Activated CD8-positive, alpha-beta T cell treated with anti-CD3 and anti-CD28 coated beads, Interleukin-2, amount 10 ng/mL, durations not matched to agents 7 days and 5 days (primary cell): ENCODE data around the gene MRPL12. TPM values are rescaled to one million over a fixed set of nuclear protein-coding genes. Genes with fewer than 3 reads are reported as not detected.
A peak's percentile ranks its signal among the peaks of the same experiment; 100 is the strongest.
"Not testable (repeated sequence)": the region's sequence is repeated elsewhere in the genome, so short reads cannot be mapped to it uniquely, and the experiment has no call there.

ENCODE experiments used
- ATAC-seq: fragments of 150-1000 bp; cut with Tn5 transposase; one replicate; pipeline ENCODE4 v1.10.0; 2021; ENCODE audit warnings: moderate library complexity
- CTCF ChIA-PET: fragments of 350-600 bp; sonication (Branson Sonifier 250); formaldehyde crosslinking; loops from one replicate; lab custom pipeline; 2021; ENCODE audit warnings: antibody characterized with exemption; lab: Charles Lee
- POLR2A ChIA-PET: fragments of 350-600 bp; sonication (Branson Sonifier 250); formaldehyde crosslinking; loops from one replicate; lab custom pipeline; 2021; ENCODE audit warnings: antibody characterized with exemption; lab: Charles Lee
- DNase-seq: peaks from one replicate; pipeline ENCODE4 v3.0.0-alpha.2; 2020
- H3K27ac Mint-ChIP-seq: one replicate; pipeline ENCODE4 v1.8.0; 2021; ENCODE audit warnings: mild to moderate bottlenecking, mixed read lengths
- H3K27me3 Mint-ChIP-seq: one replicate; pipeline ENCODE4 v1.8.0; 2021; ENCODE audit warnings: low read depth, mixed read lengths
- H3K36me3 Mint-ChIP-seq: one replicate; pipeline ENCODE4 v1.8.0; 2021; ENCODE audit warnings: low read depth, mixed read lengths
- H3K4me1 Mint-ChIP-seq: one replicate; pipeline ENCODE4 v1.8.0; 2021; ENCODE audit warnings: low read depth, mixed read lengths
- H3K4me3 Mint-ChIP-seq: one replicate; pipeline ENCODE4 v1.8.0; 2021; ENCODE audit warnings: mild to moderate bottlenecking, mixed read lengths
- H3K9me3 Mint-ChIP-seq: one replicate; pipeline ENCODE4 v1.8.0; 2022; ENCODE audit warnings: mixed read lengths; ENCODE audit not compliant: insufficient read depth
- microRNA-seq: library from miRNA; unstranded; fragments of <30 nt; microRNA quantifications from one replicate; pipeline ENCODE4 v1.2.0, GENCODE V29; 2022
- total RNA-seq, 2 experiments: library from RNA; stranded (reverse); gene quantifications; one replicate each; pipeline ENCODE4 v1.2.3, GENCODE V29; 2021

MRPL12 gene
- total RNA-seq, 2 experiments from 2014 or later = 102 to 104 TPM

DNA sequence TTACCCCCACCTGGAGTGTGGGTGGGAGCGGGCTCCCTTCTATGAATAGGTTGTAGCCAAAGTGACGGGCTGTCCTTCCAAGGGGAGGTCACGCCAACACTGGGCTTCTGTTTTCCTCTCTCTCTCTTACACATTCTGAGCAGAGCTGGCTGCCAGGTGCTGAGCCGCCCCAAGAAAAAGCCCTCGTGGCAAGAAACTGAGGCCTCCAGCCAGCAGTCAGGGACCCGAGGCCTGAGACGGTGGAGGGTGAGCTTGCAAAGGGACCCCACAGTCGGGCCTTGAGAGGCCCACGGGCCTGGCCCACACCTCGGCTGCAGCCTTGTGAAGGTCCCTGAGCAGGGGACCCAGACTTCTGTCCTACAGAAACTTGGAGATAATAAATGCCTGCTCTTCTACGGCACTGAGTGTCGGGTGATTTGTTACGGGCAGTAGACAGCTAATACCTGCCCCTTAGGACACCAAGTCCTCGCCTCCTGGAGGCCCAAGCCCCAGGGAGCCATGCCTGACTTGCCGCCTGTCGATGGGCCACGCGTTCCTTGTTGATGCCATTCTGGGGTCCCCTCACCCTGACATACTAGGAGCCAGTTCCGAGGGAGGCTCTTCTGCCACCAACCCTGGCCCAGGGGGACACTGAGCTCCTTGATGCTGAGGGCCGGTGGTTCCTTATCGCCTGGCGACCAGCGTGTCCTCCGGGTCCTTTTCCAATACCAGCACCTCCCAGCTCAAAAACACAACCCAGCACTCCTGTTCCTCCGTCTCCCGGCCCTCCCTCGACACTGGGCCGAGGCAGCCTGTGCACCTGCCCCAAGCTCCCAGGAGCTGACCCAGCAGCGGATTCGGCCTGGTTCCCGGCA, 35.0 kb downstream of the MRPL12 start:
- H3K4me1 Mint-ChIP-seq = peaks cover 14% of the 10 kb centered on the region
- no peak overlapping the region for H3K27ac Mint-ChIP-seq
- no peak for ATAC-seq
- H3K9me3 Mint-ChIP-seq = no peaks in the 10 kb centered on the region
- no peak for DNase-seq
- H3K36me3 Mint-ChIP-seq = no peaks in the 10 kb centered on the region
- POLR2A ChIA-PET = interaction anchor here (0.6 to 1.6 kb wide), 2 partner anchors 132 to 730 kb away, joined by 4 to 5 read pairs; no protein-coding TSS in a partner anchor
- peaks cover 13% of the 10 kb centered on the region for H3K27me3 Mint-ChIP-seq
- no peak overlapping the region for H3K4me3 Mint-ChIP-seq
- CTCF ChIA-PET = no interaction called here

DNA sequence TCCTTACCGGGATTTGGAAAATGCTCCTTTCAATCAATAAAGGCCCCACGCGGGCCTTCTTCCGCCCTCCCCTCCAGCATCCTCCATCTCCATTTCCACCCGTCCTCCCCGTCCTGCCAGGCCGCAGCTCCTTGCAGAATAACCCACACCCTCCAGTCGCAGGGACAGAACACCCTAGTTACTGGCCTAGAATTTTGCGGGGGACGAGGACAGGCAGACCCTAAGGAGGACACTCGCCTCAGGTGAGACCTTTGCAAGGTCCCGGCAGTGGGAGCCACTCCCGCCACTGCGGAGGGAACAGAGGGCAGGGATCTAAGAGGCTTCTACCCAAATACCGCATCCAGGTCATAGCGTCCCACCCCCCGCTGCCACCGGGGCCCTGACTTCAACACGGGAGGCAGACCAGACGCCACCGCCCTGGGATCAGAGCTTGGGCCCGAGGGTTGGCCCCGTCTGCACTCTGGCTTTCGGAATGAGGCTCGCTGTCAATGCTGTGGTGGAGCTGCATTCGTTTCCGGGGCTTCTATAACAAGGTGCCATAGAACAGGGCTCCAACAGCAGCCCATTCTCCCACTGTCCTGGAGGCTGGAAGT, 35.7 kb downstream of the MRPL12 start:
- Mint-ChIP-seq H3K27ac (no peak overlapping the region), H3K27me3 (peaks cover 10% of the 10 kb centered on the region), H3K9me3 (no peaks in the 10 kb centered on the region), H3K4me1 (peaks cover 9% of the 10 kb centered on the region), H3K36me3 (no peaks in the 10 kb centered on the region), H3K4me3 (no peak overlapping the region)
- DNase-seq (no peak), ATAC-seq (no peak)
- ChIA-PET CTCF (no interaction called here), POLR2A (interaction anchor here (0.6 kb wide), 1 partner anchor 729 kb away, joined by 5 read pairs; no protein-coding TSS in a partner anchor)

DNA sequence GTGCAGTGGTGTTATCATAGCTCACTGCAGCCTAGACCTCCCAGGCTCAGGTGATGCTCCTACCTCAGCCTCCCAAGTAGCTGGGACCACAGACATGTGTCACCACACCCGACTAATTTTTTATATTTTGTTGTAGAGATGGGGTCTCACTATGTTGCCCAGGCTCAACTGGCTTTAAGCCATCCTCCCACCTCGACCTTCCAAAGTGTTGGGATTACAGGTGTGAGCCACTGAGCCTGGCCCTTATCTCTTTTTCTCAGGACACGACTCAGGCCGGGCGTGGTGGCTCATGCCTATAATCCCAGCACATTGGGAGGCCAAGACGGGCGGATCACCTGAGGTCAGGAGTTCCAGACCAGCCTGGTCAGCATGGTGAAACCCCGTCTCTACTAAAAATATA, 36.4 kb downstream of the MRPL12 start:
- H3K4me3 Mint-ChIP-seq, POLR2A ChIA-PET, DNase-seq, H3K27ac Mint-ChIP-seq, ATAC-seq, CTCF ChIA-PET, H3K4me1 Mint-ChIP-seq, H3K9me3 Mint-ChIP-seq, H3K36me3 Mint-ChIP-seq: not testable (repeated sequence)
- H3K27me3 Mint-ChIP-seq = peaks cover 10% of the 10 kb centered on the region

DNA sequence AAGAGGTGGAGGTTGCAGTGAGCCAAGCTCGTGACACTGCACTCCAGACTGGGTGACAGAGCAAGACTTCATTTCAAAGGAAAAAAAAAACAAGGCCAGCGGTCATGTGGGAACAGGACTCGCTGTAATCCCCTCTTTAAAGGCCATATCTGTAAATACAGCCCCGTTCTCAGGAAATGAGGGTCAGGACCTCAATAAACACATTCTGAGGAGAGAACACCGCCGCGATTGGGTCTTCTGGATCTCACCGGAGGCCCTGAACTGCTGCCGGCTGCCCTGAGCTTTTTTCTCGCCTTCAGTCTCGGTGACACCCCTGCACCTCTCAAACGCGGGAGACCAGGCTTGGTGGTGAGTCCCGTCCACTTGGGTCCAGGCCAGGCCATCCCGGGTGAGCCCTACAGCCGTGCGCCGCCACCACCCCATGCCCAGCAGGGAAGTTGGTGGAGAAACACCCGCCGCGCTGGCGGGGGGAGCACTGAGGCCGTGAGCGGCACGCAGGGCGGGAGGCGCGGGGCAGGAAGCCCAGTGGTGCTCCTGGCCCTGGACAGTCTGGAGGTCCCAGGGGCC, 37.3 kb downstream of the MRPL12 start:
- ChIA-PET POLR2A (no interaction called here), CTCF (no interaction called here)
- Mint-ChIP-seq H3K4me1 (peaks cover 7% of the 10 kb centered on the region), H3K4me3 (no peak overlapping the region), H3K36me3 (no peaks in the 10 kb centered on the region), H3K27ac (no peak overlapping the region), H3K9me3 (no peaks in the 10 kb centered on the region), H3K27me3 (peaks cover 10% of the 10 kb centered on the region)
- peak; percentile 20 for ATAC-seq
- DNase-seq = no peak

DNA sequence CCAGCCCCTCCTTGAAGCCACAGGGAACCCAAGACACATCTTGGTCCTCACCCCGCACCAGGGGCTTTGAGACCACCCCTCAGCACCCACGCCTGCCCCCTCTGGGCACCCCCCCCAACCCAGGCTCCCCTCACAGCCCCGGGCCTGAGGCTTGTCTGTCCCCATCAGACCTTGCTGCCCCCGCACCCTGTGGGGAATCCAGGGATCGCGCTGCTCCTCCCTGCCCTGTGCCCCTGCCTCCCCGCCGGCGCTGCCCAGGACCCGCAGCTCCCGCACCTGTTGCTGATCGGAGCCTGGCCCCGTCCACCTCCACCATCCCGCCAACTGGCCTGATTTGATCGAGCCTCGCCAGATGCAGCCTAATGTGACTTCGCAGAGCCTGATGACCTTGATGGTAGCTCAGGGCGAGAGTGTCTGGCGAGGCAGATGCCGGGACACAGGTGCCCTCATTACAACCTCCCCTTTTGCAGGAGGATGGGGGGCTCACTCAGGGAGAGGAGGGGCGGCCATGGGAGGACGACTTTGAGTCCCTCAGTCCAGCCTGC, 38.0 kb downstream of the MRPL12 start:
- H3K4me3 Mint-ChIP-seq = no peak overlapping the region
- H3K36me3 Mint-ChIP-seq = no peaks in the 10 kb centered on the region
- peaks cover 2% of the 10 kb centered on the region for H3K4me1 Mint-ChIP-seq
- CTCF ChIA-PET = no interaction called here
- POLR2A ChIA-PET = no interaction called here
- H3K9me3 Mint-ChIP-seq = no peaks in the 10 kb centered on the region
- peak; percentile 40 for ATAC-seq
- H3K27me3 Mint-ChIP-seq = peaks cover 10% of the 10 kb centered on the region
- DNase-seq = no peak
- H3K27ac Mint-ChIP-seq = no peak overlapping the region

DNA sequence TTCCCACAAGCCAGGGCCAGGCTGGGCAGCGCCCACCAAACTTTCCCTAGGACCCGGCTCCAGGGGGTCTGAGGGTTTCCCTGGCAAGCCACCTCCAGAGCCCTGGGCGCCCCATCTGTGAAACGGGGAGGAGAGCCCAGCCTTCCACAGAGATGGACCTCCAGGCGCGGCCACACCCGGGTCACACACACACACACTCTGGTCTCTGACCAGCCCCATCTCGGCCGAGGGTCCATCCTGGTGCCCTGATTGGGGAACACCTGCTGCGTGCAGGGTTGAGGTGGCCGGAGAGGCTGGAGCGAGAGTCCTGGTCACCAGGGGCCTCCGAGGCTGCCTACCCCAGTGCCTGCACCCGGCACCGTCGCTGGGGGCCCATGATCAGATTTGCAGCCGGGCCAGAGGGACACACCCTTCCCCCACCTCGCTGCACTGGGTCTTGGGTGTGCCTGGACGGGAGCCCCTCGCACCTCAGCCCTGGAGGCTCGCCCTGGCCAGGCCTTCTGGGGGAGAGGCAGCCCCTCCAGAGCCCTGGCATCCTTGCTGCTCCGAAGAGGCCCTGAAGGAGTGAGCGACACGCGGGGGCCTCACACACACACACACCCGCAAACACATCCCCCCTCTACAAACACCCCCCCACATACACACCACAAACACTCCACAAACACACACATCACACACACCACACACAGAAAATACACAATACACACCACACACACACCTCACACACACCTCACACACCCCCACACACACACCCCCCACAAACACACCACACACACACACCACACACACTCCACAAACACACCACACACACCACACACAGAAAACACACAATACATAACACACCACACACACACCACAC, 38.7 kb downstream of the MRPL12 start:
- peaks cover 2% of the 10 kb centered on the region for H3K4me1 Mint-ChIP-seq
- CTCF ChIA-PET = no interaction called here
- H3K27ac Mint-ChIP-seq = peak overlapping the region; percentile 69
- H3K36me3 Mint-ChIP-seq = no peaks in the 10 kb centered on the region
- H3K9me3 Mint-ChIP-seq = no peaks in the 10 kb centered on the region
- ATAC-seq (peak; percentile 64), DNase-seq (no peak)
- H3K4me3 Mint-ChIP-seq = no peak overlapping the region
- POLR2A ChIA-PET = no interaction called here
- peaks cover 10% of the 10 kb centered on the region for H3K27me3 Mint-ChIP-seq

Small RNA genes within 50 kb of the gene (microRNA-seq; reads per million reads assigned to microRNA genes)
- gene MIR6786 = 1.7 reads per million

Other genes starting within 250 kb of the MRPL12 start
- gene ACTG1, start 190.6 kb upstream of the MRPL12 start, total RNA-seq = 1,000 to 10,000 TPM; 5,147 to 5,318 TPM
- gene FSCN2, start 175.0 kb upstream of the MRPL12 start, total RNA-seq = under 1 TPM; 0.52 to 0.74 TPM
- gene FAAP100, start 151.0 kb upstream of the MRPL12 start, total RNA-seq = 10 to 100 TPM; 39.2 to 43.6 TPM
- gene NPLOC4, start 66.3 kb upstream of the MRPL12 start, total RNA-seq = 100 to 1,000 TPM; 113 TPM
- gene TSPAN10, start 66.2 kb upstream of the MRPL12 start, total RNA-seq = 1 to 10 TPM; 1.2 TPM
- 10 to 100 TPM; 76.5 to 80.3 TPM for gene PDE6G, start 46.8 kb upstream of the MRPL12 start, total RNA-seq
- gene OXLD1, start 36.8 kb upstream of the MRPL12 start, total RNA-seq = 10 to 100 TPM; 48.5 to 52.3 TPM
- 10 to 100 TPM; 42.3 to 43.7 TPM for gene CCDC137, start 36.6 kb upstream of the MRPL12 start, total RNA-seq
- 10 to 100 TPM; 21.3 to 28.4 TPM for gene ARL16, start 19.6 kb upstream of the MRPL12 start, total RNA-seq
- gene HGS, start 19.4 kb upstream of the MRPL12 start, total RNA-seq = 100 to 1,000 TPM; 107 to 128 TPM
- gene SLC25A10, start 8.9 kb downstream of the MRPL12 start, total RNA-seq = 10 to 100 TPM; 39.2 to 40.4 TPM
- not detected for gene GCGR, start 100.8 kb downstream of the MRPL12 start, total RNA-seq
- gene MCRIP1, start 129.9 kb downstream of the MRPL12 start, total RNA-seq = 10 to 100 TPM; 42.3 to 43.0 TPM
- not detected for gene PPP1R27, start 131.7 kb downstream of the MRPL12 start, total RNA-seq
- gene P4HB, start 157.2 kb downstream of the MRPL12 start, total RNA-seq = 100 to 1,000 TPM; 474 to 498 TPM
- 100 to 1,000 TPM; 756 to 778 TPM for gene ARHGDIA, start 168.0 kb downstream of the MRPL12 start, total RNA-seq
- gene ALYREF, start 188.2 kb downstream of the MRPL12 start, total RNA-seq = 100 to 1,000 TPM; 269 to 273 TPM
- 100 to 1,000 TPM; 122 TPM for gene ANAPC11, start 188.4 kb downstream of the MRPL12 start, total RNA-seq
- under 1 TPM; 0.18 to 0.55 TPM for gene NPB, start 198.9 kb downstream of the MRPL12 start, total RNA-seq
- 10 to 100 TPM; 48.6 to 50.4 TPM for gene PCYT2, start 208.0 kb downstream of the MRPL12 start, total RNA-seq
- gene SIRT7, start 214.8 kb downstream of the MRPL12 start, total RNA-seq = 10 to 100 TPM; 55.0 to 63.4 TPM
- gene MAFG, start 224.4 kb downstream of the MRPL12 start, total RNA-seq = 10 to 100 TPM; 14.0 to 16.5 TPM
- 10 to 100 TPM; 35.5 to 38.1 TPM for gene PYCR1, start 233.9 kb downstream of the MRPL12 start, total RNA-seq
- gene MYADML2, start 243.9 kb downstream of the MRPL12 start, total RNA-seq = not detected